SK-N-SH treated with all-trans-retinoic acid at 6 μM for 48 hours (cell line): ENCODE data around the gene GSS.

Experiments
- CREB5 ChIP-seq: fragments of 250-450 bp; sonication (Bioruptor Pico); IDR thresholded peaks from 2 replicates; pipeline ENCODE4 v1.5.1; 2020; ENCODE audit warnings: low read depth, mild to moderate bottlenecking, moderate library complexity
- CSRNP3 ChIP-seq: fragments of 250-450 bp; sonication (Bioruptor Pico); IDR thresholded peaks from 2 replicates; pipeline ENCODE4 v1.5.1; 2021; ENCODE audit warnings: mild to moderate bottlenecking, moderate library complexity
- ZFP3 ChIP-seq: fragments of 250-450 bp; sonication (Bioruptor Pico); IDR thresholded peaks from 2 replicates; pipeline ENCODE4 v1.5.0; 2020; ENCODE audit warnings: mild to moderate bottlenecking, moderate library complexity

- TF ChIP-seq ZFP3 = no peak
- TF ChIP-seq CSRNP3 (CRISPR knock-in tag) = no peak
- no peak for TF ChIP-seq CREB5 (CRISPR knock-in tag)
Observed at GRCh38 chr20:34974246-34974645, 18.6 kb upstream of the GSS start.
